CD8-positive, alpha-beta memory T cell (primary cell): ENCODE measurements around the gene ZNF101. TPM values are rescaled to one million over a fixed set of nuclear protein-coding genes. Genes with fewer than 3 reads are reported as not detected.

Source experiments
- CTCF ChIA-PET: fragments of 350-600 bp; sonication (Branson Sonifier 250); formaldehyde crosslinking; loops from one replicate; lab custom pipeline; 2021; ENCODE audit warnings: antibody characterized with exemption; lab: Charles Lee
- POLR2A ChIA-PET: fragments of 350-600 bp; sonication (Branson Sonifier 250); formaldehyde crosslinking; loops from one replicate; lab custom pipeline; 2021; ENCODE audit warnings: antibody characterized with exemption; lab: Charles Lee
- DNase-seq, 5 donors: peaks; one replicate each; pipeline versions ENCODE4 v3.0.0 to v3.0.0-alpha.2; 2020 to 2022; ENCODE audit warnings: mixed read lengths in 1 of 5
- H3K27ac ChIP-seq: one replicate; pipeline ENCODE4 v1.7.0; 2013; ENCODE audit warnings: low read depth, mild to moderate bottlenecking, low read length, moderate library complexity
- H3K27me3 ChIP-seq: 2 replicates; pipeline ENCODE4 v1.7.0; 2013; ENCODE audit warnings: low read length, mild to moderate bottlenecking; ENCODE audit not compliant: insufficient read depth, poor library complexity, severe bottlenecking
- H3K36me3 ChIP-seq: 2 replicates; pipeline ENCODE4 v1.7.0; 2013; ENCODE audit warnings: mild to moderate bottlenecking, low read length, moderate library complexity; ENCODE audit not compliant: insufficient read depth
- H3K4me1 ChIP-seq: 2 replicates; pipeline ENCODE4 v1.7.0; 2013; ENCODE audit warnings: mild to moderate bottlenecking, low read length, moderate library complexity; ENCODE audit not compliant: insufficient read depth
- H3K4me3 ChIP-seq: 2 replicates; pipeline ENCODE4 v1.7.0; 2013; ENCODE audit warnings: mild to moderate bottlenecking, low read length
- H3K9me3 ChIP-seq: 2 replicates; pipeline ENCODE4 v1.7.0; 2013; ENCODE audit warnings: mild to moderate bottlenecking, low read length
- H3K27ac Mint-ChIP-seq, 8 donors: one replicate each; pipeline ENCODE4 v1.8.0; 2020 to 2021; ENCODE audit warnings: mixed read lengths in 8 of 8, mild to moderate bottlenecking in 6 of 8, inconsistent platforms in 3 of 8, moderate library complexity in 3 of 8
- H3K27me3 Mint-ChIP-seq, 2 donors: one replicate each; pipeline ENCODE4 v1.8.0; 2020 to 2021; ENCODE audit warnings: mixed read lengths in 2 of 2, mild to moderate bottlenecking in 1 of 2, moderate library complexity in 1 of 2
- H3K36me3 Mint-ChIP-seq, 3 donors: one replicate each; pipeline ENCODE4 v1.8.0; 2020 to 2021; ENCODE audit warnings: mixed read lengths in 3 of 3, inconsistent platforms in 1 of 3, mild to moderate bottlenecking in 1 of 3
- H3K4me1 Mint-ChIP-seq, 3 donors: one replicate each; pipeline ENCODE4 v1.8.0; 2020 to 2021; ENCODE audit warnings: mixed read lengths in 3 of 3, inconsistent platforms in 1 of 3, mild to moderate bottlenecking in 1 of 3
- H3K4me3 Mint-ChIP-seq, 7 donors: one replicate each; pipeline ENCODE4 v1.8.0; 2020 to 2021; ENCODE audit warnings: mixed read lengths in 7 of 7, mild to moderate bottlenecking in 6 of 7, moderate library complexity in 4 of 7, inconsistent platforms in 2 of 7
- H3K9me3 Mint-ChIP-seq, 5 donors: one replicate each; pipeline ENCODE4 v1.8.0; 2020 to 2022; ENCODE audit warnings: mixed read lengths in 5 of 5, mild to moderate bottlenecking in 3 of 5, moderate library complexity in 2 of 5, inconsistent platforms in 1 of 5
- polyA plus RNA-seq: library from polyadenylated mRNA; unstranded; fragments of 300-500 nt; fragmentation: Illumina TruSeq; gene quantifications from one replicate; pipeline ENCODE4 v1.2.3, GENCODE V29; 2021
- total RNA-seq, 2 experiments: library from RNA; stranded (reverse); gene quantifications; one replicate each; pipeline ENCODE4 v1.2.3, GENCODE V29; 2021

ZNF101 gene
- total and polyA plus RNA-seq, 3 experiments from 2014 or later = 73.6 to 103 (median 74.0) TPM

GRCh38 chr19:19633711-19634515, 34.7 kb upstream of the ZNF101 start:
- peaks cover 13 to 73% (median 15%) of the 10 kb centered on the region in 3 donors for H3K36me3 Mint-ChIP-seq
- no peak overlapping the region for H3K4me3 ChIP-seq
- H3K9me3 Mint-ChIP-seq = peaks cover 0 to 1% (median 0%) of the 10 kb centered on the region in 5 donors
- H3K9me3 ChIP-seq = no peaks in the 10 kb centered on the region
- H3K4me3 Mint-ChIP-seq = no peak overlapping the region
- no peaks in the 10 kb centered on the region for H3K27me3 Mint-ChIP-seq
- H3K4me1 ChIP-seq = peaks cover 4% of the 10 kb centered on the region
- H3K36me3 ChIP-seq = peaks cover 25% of the 10 kb centered on the region
- ChIA-PET POLR2A (interaction anchor here (0.8 kb wide), 1 partner anchor 30 kb away, joined by 3 read pairs; no protein-coding TSS in a partner anchor), CTCF (no interaction called here)
- peak overlapping the region in 7 of 8 donors; percentile 6 to 85 (median 70) for H3K27ac Mint-ChIP-seq
- no peak overlapping the region for H3K27ac ChIP-seq
- H3K4me1 Mint-ChIP-seq = peaks cover 11 to 20% (median 13%) of the 10 kb centered on the region in 3 donors
- DNase-seq = no peak
- H3K27me3 ChIP-seq = no peaks in the 10 kb centered on the region

GRCh38 chr19:19634516-19635312, 33.9 kb upstream of the ZNF101 start:
- Mint-ChIP-seq H3K27ac (peak overlapping the region in 5 of 8 donors; percentile 44 to 78 (median 66)), H3K4me1 (peaks cover 11 to 20% (median 13%) of the 10 kb centered on the region in 3 donors), H3K9me3 (peaks cover 0 to 1% (median 0%) of the 10 kb centered on the region in 5 donors), H3K36me3 (peaks cover 13 to 77% (median 15%) of the 10 kb centered on the region in 3 donors), H3K4me3 (no peak overlapping the region), H3K27me3 (no peaks in the 10 kb centered on the region)
- no peak for DNase-seq
- Histone ChIP-seq H3K4me1 (peaks cover 4% of the 10 kb centered on the region), H3K27me3 (no peaks in the 10 kb centered on the region), H3K9me3 (no peaks in the 10 kb centered on the region), H3K4me3 (no peak overlapping the region), H3K36me3 (peaks cover 25% of the 10 kb centered on the region), H3K27ac (no peak overlapping the region)
- CTCF ChIA-PET = no interaction called here
- POLR2A ChIA-PET = interaction anchor here (0.8 kb wide), 1 partner anchor 30 kb away, joined by 3 read pairs; no protein-coding TSS in a partner anchor

- Histone ChIP-seq H3K4me1 (peaks cover 4% of the 10 kb centered on the region), H3K27ac (no peak overlapping the region), H3K9me3 (no peaks in the 10 kb centered on the region), H3K4me3 (no peak overlapping the region), H3K27me3 (no peaks in the 10 kb centered on the region), H3K36me3 (peaks cover 31% of the 10 kb centered on the region)
- H3K27ac Mint-ChIP-seq = peak overlapping the region in 4 of 8 donors; percentile 38 to 71 (median 66)
- peaks cover 0 to 1% (median 0%) of the 10 kb centered on the region in 5 donors for H3K9me3 Mint-ChIP-seq
- H3K4me3 Mint-ChIP-seq = peak overlapping the region in 1 of 7 donors; percentile 34
- ChIA-PET CTCF (no interaction called here), POLR2A (no interaction called here)
- H3K36me3 Mint-ChIP-seq = peaks cover 13 to 81% (median 15%) of the 10 kb centered on the region in 3 donors
- H3K27me3 Mint-ChIP-seq = no peaks in the 10 kb centered on the region
- H3K4me1 Mint-ChIP-seq = peaks cover 11 to 26% (median 13%) of the 10 kb centered on the region in 3 donors
- no peak for DNase-seq
These were observed 33.3 kb upstream of the ZNF101 start for GRCh38 chr19:19635313-19635702.

- peak overlapping the region in 2 of 8 donors; percentile 57 to 94 for H3K27ac Mint-ChIP-seq
- no peaks in the 10 kb centered on the region for H3K9me3 ChIP-seq
- H3K27me3 ChIP-seq = no peaks in the 10 kb centered on the region
- no peak for DNase-seq
- peaks cover 38% of the 10 kb centered on the region for H3K36me3 ChIP-seq
- H3K36me3 Mint-ChIP-seq = peaks cover 13 to 80% (median 15%) of the 10 kb centered on the region in 3 donors
- no peak overlapping the region for H3K4me3 ChIP-seq
- peaks cover 0 to 1% (median 0%) of the 10 kb centered on the region in 5 donors for H3K9me3 Mint-ChIP-seq
- POLR2A ChIA-PET = no interaction called here
- H3K27me3 Mint-ChIP-seq = no peaks in the 10 kb centered on the region
- H3K27ac ChIP-seq = no peak overlapping the region
- no peak overlapping the region for H3K4me3 Mint-ChIP-seq
- CTCF ChIA-PET = no interaction called here
- peaks cover 7% of the 10 kb centered on the region for H3K4me1 ChIP-seq
- H3K4me1 Mint-ChIP-seq = peaks cover 11 to 26% (median 16%) of the 10 kb centered on the region in 3 donors
These were observed 32.0 kb upstream of the ZNF101 start for GRCh38 chr19:19636573-19637185.

- peaks cover 0 to 1% (median 0%) of the 10 kb centered on the region in 5 donors for H3K9me3 Mint-ChIP-seq
- H3K27me3 Mint-ChIP-seq = no peaks in the 10 kb centered on the region
- POLR2A ChIA-PET = no interaction called here
- DNase-seq = no peak
- Histone ChIP-seq H3K4me3 (no peak overlapping the region), H3K9me3 (no peaks in the 10 kb centered on the region), H3K27me3 (no peaks in the 10 kb centered on the region), H3K27ac (no peak overlapping the region), H3K4me1 (peaks cover 11% of the 10 kb centered on the region), H3K36me3 (peaks cover 42% of the 10 kb centered on the region)
- CTCF ChIA-PET = no interaction called here
- H3K4me3 Mint-ChIP-seq = no peak overlapping the region
- peaks cover 13 to 83% (median 15%) of the 10 kb centered on the region in 3 donors for H3K36me3 Mint-ChIP-seq
- H3K27ac Mint-ChIP-seq = peak overlapping the region in 1 of 8 donors; percentile 50
- peaks cover 14 to 29% (median 21%) of the 10 kb centered on the region in 3 donors for H3K4me1 Mint-ChIP-seq
These were observed 31.5 kb upstream of the ZNF101 start for GRCh38 chr19:19637186-19637522.

- no peak overlapping the region for H3K27ac ChIP-seq
- peaks cover 43% of the 10 kb centered on the region for H3K36me3 ChIP-seq
- Mint-ChIP-seq H3K27ac (peak overlapping the region in 2 of 8 donors; percentile 63 to 66), H3K27me3 (no peaks in the 10 kb centered on the region), H3K4me3 (no peak overlapping the region), H3K4me1 (peaks cover 20 to 35% (median 26%) of the 10 kb centered on the region in 3 donors), H3K36me3 (peaks cover 11 to 83% (median 15%) of the 10 kb centered on the region in 3 donors), H3K9me3 (peaks cover 0 to 1% (median 0%) of the 10 kb centered on the region in 5 donors)
- ChIA-PET POLR2A (no interaction called here), CTCF (no interaction called here)
- peaks cover 16% of the 10 kb centered on the region for H3K4me1 ChIP-seq
- H3K27me3 ChIP-seq = no peaks in the 10 kb centered on the region
- H3K9me3 ChIP-seq = no peaks in the 10 kb centered on the region
- DNase-seq = no peak
- H3K4me3 ChIP-seq = no peak overlapping the region
These were observed 31.0 kb upstream of the ZNF101 start for GRCh38 chr19:19637523-19638251.

- H3K27me3 ChIP-seq = no peaks in the 10 kb centered on the region
- no peaks in the 10 kb centered on the region for H3K9me3 Mint-ChIP-seq
- no peaks in the 10 kb centered on the region for H3K27me3 Mint-ChIP-seq
- H3K27ac ChIP-seq = peak overlapping the region; percentile 84
- H3K4me3 Mint-ChIP-seq = peak overlapping the region; percentile 91 to 100 (median 98)
- no peaks in the 10 kb centered on the region for H3K9me3 ChIP-seq
- H3K4me1 Mint-ChIP-seq = peaks cover 13 to 29% (median 18%) of the 10 kb centered on the region in 3 donors
- CTCF ChIA-PET = no interaction called here
- POLR2A ChIA-PET = no interaction called here
- H3K27ac Mint-ChIP-seq = peak overlapping the region; percentile 90 to 100 (median 97)
- DNase-seq = peak; percentile 27 to 69 (median 41)
- peaks cover 0 to 79% (median 4%) of the 10 kb centered on the region in 3 donors for H3K36me3 Mint-ChIP-seq
- peak overlapping the region; percentile 99 for H3K4me3 ChIP-seq
- H3K36me3 ChIP-seq = peaks cover 25% of the 10 kb centered on the region
- H3K4me1 ChIP-seq = peaks cover 20% of the 10 kb centered on the region
These were observed 26.0 kb upstream of the ZNF101 start for GRCh38 chr19:19642506-19643157.
